Stimulated activated CD8-positive, alpha-beta memory T cell treated with anti-CD3 and anti-CD28 coated beads, Interleukin-4, amount 100 ng/mL, for 4 hours (primary cell): ENCODE measurements around the gene ARFGAP2.
"Not testable (repeated sequence)": the region's sequence is repeated elsewhere in the genome, so short reads cannot be mapped to it uniquely, and the experiment has no call there.

Source experiments
- DNase-seq, 2 donors: peaks; one replicate each; pipeline ENCODE4 v3.0.0-alpha.2; 2020; ENCODE audit warnings: low read depth in 2 of 2, low spot score in 1 of 2

Gene ARFGAP2

DNA sequence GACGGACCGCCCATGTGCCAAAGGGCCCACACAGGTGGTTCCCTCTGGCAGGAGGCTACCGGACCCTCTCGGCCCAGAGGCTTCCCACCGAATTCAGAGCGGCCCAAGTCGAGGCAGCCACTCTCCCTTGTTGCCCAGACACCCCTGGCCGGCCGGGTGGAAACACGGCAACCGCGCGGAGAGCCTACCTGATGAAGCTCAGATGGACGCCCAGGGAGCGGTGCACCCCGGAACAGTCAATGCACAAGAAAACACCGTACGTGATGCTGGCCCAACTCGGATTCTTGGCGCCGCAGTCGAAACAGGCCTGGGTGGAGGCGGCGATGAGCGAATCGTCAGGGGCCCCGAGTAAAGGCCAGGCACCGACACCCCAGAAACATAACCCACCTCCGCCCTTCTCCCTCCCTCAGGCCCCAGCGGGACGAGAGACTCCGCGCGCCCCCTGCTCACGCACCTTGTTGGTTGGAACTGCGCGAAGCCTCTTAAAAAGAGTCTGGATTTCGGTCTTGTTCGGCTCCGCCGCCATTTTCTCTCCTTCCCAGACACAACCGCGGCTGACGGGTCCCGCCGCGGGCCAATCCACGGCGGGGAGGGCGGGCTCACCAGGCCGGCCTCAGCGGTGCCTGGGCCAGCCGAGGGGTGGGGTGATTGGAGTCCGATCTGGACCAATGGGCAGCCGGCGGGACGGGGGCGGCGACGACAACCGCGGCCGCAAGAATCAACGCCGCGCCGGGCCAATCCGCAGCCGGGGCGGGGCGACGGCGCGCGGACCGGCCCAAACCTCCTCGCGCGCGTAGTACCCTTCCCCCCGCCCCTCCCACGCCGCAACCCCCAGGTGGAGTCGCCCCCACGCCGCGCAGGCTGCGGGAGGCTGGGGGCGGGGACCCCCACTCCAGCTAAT lies at the start of gene ARFGAP2:
Gene ARFGAP2 (minus strand): TSS at position 552 of the 901 bp plus-strand sequence. CDS start 26 bp downstream, at position 526.
- peak; percentile 83 to 92 for DNase-seq

DNA sequence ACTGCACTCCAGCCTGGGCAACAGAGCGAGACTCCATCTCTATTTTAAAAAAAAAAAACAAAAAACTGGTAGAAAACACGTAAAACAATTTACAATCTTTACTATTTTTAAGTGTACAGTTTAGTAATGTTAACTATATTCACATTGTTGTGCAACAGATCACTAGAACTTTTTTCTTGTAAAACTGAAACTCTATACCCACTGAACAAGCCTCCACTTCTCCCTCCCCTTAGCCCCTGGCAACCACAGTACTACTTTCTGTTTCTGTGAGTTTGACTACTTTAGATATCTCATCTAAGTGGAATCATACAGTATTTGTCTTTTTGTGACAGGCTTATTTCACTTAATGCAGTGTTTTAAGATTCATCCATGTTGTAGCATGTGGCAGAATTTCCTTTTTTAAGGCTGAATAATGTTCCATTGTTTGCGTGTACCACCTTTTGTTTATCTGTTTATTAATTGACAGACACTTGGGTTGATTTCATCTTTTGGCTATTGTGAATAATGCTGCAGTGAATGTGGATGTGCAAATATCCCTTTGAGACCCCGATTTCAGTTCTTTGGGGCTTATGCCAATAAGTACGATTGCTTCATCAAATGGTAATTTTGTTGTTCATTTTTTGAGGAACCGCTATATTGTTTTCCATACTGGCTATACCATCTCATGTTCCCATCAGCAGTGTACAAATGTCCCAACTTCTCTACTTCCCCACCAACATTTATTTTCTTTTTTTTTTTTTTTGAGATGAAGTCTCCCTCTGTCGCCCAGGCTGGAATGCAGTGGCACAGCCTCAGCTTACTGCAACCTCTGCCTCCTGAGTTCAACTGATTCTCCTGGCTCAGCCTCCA lies 49.1 kb upstream of the ARFGAP2 start:
- DNase-seq, result no peak

DNA sequence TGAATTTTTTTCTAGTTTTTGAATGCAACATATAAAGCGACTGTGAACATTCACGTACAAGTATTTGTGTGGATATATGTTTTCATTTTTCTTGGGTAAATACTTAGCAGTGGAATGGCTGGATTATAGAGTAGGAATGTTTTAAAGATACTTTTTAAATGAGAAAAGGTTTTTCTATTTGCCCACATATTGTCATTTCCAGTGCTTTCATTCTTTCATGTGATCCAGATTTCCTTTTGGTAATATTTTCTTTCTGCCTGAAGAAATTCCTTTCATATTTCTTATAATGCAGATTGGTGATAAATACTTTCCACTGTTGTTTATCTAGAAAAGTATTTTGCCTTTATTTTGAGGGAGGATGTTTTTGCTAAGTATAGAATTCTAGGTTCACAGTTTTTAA lies 46.0 kb upstream of the ARFGAP2 start:
- no peak for DNase-seq

DNA sequence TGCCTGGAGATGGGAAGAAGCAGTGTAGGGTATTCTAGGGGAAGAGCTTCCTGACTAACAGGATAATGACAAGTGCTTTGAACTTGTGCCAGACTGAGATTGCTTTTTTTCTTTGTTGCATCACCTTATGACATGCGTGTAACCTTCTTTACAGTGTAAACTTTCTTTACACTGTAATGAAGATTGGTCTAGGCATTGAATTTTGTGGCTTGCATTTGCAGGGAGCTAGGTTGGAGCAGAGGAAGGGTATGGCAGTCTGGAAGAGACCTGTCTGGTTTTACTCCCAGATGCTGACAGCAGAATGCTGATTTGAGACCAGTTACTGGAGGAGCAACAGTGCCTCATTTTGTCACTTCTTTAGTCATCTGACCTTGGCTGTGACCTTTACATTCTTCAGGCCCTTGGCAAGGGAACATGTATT lies 43.7 kb upstream of the ARFGAP2 start:
- no peak for DNase-seq

DNA sequence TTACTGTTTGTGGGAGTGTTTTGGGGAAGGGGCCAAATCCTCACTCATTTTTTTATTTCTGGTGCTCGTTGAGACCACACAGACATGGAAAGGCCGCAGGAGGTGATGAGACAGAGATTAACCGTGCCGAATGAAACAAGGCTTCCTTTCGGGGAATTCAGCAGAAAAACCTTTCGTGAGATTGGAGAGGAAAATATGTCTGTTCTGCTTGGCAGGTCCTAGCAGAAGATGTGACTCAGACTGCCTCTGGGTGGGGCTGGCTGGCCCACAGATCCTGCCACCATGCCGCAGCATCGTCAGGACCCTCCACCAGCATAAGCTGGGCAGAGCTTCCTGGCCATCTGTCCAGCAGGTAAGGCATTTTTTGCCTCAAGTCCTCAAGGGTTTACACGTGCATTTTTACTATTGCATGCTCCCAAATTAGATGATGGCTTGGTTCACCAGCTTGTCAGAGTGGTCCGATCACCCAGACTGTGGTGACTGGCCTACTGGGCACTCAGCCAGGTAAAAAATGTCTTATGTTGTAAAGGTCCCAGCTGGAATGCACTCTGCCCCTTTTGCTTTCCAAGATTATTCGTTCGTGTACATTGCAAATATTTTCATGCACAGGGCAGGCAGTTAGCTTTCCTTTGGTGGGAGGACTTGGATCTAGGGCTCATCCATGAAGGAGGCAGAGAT lies 39.6 kb upstream of the ARFGAP2 start:
- peak; percentile 37 to 55 for DNase-seq

DNA sequence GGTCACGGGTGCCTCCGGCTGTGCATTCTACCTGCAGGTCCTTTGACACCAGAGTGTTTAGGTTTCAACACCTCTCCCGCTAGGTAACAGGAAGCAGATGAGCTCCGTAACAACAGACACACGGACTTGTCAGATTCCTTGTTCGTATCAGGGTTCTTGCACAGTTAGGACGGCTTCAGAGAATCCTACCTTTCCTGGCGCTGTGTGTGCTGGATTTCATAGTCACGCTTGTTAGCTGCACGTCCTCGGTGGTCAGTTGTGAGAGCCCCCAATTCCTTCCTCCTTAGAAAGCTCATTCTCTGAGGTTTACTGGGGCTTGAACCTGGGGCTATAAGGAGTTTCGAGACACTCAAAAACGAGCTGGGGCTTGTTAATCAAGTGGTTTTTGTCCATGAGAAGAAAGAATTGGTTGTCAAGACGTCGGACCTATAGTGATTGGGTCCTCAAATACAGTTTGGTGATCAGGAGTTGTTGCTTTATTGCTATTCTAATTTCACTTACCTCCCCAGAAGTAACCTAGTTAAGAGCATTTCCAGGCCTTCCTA lies 38.8 kb upstream of the ARFGAP2 start:
- DNase-seq, result no peak

DNA sequence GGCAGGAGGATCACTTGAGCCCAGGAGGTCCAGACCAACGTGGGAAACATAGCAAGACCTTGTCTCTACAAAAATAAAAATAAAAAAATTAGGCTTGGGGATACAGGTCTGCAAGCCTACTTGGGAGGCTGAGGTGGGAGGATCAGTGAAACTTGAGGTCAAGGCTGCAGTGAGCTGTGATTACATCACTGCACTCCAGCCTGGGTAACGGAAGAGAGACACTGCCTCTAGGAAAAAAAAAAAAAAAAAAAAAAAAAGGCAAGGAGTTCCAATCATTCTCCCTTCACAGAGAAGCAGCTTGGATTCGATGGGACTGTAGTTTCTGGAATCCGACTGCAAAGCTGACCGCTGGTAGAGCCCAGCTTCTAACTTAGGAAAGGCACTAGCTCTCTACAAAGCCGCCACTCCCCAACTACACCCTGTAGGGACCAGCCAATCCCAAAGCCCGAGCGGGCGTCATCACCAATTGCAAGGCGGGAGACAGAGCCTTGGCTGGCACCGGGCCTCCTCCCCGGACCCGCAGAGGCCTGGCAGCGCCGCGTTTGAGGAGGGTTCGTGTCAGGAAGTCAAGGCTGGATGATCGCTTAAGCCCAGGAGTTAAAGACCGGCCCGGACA lies 37.4 kb upstream of the ARFGAP2 start:
- DNase-seq, result peak; percentile 67 to 68

DNA sequence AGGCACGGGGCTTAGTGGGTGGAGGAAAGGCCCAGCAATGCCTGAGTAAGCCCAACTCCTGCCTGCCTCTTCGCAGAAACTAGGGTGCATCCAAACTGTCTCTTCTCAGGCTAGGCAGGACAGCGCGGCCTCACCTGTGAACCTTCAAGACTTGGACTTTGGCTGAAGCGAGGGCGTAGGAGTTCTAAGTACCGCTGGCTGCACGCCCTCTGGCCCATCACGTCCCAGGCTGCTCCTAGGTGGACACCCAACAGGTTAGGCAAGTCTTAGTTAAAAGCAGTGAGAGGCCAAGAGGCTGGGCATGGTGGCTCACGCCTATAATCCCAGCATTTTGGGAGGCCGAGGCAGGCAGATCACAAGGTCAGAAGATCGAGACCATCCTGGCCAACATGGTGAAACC lies 36.3 kb upstream of the ARFGAP2 start:
- no peak for DNase-seq

DNA sequence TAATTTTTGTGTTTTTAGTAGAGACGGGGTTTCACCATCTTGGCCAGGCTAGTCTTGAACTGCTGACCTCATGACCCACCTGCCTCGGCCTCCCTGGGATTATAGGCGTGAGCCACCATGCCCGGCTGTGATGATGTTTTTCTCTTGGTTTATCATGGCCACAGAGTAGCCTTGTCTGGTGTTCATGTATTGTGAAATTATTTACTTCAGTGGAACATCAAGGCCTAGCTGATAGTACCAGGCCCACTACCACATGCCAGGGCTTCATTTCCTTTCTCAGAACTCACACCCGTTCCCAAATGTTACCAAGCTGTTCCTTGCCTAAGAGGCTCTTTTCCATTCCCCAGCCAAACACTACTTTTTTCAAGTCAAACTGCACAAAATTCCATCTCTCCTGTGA lies 31.9 kb upstream of the ARFGAP2 start:
- DNase-seq, result no peak

DNA sequence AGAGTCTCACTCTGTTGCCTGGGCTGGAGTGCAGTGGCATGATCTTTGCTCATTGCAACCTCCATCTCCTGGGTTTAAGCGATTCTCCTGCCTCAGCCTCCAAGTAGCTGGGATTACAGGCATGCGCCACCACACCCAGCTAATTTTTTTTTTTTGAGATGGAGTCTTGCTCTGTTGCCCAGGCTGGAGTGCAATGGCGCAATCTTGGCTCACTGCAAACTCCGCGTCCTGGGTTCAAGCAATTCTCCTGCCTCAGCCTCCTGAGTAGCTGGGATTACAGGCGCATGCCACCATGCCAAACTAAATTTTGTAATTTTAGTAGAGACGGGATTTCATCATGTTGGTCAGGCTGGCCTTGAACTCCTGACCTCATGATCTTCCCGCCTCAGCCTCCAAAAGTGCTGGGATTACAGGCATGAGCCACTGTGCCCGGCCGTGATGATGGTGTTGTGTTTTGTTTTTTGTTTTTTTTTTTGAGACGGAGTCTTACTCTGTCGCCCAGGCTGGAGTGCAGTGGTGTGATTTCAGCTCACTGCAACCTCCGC lies 31.4 kb upstream of the ARFGAP2 start:
- DNase-seq, result not testable (repeated sequence)

DNA sequence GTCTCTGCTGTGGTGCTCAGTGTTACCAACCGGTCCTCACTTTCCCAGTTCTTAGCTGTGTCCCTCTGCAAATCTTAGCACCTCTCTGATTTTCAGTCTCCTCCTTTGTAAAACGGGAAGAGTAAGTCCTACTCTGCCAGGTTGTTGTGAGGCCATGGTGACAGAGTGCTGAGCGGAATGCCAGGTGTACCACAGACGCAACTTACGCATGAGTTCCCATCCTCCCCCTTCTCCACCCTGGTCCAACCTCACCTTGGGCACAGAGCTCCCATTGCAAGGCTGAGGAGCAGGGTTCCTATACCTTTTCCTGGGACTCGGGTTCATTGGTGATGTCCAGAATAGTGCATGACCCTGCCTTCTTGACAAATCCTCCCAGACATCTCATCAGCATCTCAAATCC lies 30.8 kb upstream of the ARFGAP2 start:
- DNase-seq, result no peak

DNA sequence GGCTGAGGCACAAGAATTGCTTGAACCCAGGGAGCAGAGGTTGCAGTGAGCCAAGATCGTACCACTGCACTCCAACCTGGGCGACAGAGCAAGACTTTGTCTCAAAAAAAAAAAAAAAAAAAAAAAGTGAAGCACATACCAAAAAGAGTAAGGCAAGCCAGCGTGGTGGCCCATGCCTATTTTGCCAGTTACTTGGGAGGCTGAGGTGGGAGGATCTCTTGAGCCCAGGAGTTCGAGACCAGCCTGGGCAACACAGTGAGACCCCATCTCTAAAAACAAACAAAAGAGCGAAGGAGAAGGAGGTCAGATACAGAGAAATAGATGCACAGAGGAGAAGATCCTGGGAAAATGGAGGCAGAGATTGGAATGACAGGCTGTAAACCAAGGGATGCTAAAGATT lies 29.9 kb upstream of the ARFGAP2 start:
- not testable (repeated sequence) for DNase-seq

DNA sequence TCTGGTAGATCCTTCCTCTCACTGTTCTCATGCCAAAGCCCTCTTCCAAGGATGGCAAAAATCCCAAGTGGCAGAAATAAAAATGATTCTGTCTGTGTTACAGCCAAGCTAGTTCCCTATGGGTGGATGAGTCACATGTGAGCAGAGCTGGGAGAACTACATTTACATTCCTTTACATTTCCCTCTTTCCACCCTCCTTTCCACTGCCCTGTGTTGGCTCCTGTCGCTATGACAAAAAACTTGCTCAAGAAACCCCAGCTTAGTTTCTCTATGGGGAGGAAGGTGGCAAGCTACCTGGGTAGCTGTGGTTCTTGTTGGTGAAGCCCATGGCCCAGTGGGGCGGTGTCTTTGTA lies 27.9 kb upstream of the ARFGAP2 start:
- DNase-seq, result no peak

DNA sequence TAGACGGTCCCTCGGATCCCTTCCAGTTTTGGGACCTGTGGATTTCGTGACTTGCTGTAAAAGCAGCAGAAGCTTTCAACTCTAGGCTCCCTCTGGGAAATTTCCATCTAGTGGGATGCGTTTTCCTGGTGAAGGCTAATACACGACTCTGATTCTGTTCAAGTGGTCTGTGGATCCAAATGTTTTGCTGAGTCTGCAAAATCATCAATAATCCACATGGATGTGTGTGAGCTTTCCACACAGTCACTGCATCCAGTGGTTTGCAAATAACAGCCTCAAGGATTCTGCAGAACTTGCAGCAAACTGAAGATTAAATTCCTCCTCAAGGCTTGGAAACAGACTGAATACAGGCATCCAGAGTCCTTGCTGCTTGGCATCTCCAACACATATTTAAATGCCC lies 25.9 kb upstream of the ARFGAP2 start:
- DNase-seq, result no peak

DNA sequence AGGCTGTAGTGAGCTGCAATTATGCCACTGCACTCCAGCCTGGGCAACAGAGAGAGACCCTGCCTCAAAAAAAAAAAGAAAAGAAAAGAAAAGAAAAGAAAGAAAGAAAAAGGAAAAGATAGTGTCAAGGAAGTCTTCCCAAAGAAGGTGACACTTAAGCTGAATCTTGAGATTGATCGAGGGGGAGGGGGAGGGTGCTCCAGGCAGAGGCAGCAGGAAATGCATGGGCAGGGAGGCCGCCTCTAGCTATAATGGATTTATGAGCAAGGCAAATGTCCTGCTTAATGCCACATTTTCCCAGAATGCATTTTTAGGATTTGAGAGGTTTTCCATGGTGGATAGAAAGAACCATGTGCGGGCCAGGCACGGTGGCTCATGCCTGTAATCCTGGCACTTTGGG lies 24.3 kb upstream of the ARFGAP2 start:
- DNase-seq, result no peak

DNA sequence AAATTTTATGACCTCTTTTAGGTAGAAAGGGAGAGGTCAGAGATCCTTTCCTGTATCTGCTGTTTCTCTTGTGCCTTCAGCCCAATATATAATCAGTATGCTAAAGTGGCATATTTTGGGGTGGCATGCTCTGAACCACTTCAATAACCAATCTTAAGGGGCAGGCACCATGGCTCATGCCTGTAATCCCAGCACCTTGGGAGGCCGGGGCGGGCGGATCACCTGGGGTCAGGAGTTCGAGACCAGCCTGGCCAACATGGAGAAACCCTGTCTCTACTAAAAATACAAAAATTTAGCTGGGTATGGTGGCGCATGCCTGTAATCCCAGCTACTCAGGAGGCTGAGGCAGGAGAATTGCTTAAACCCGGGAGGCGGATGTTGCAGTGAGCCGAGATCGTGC lies 21.5 kb upstream of the ARFGAP2 start:
- not testable (repeated sequence) for DNase-seq

DNA sequence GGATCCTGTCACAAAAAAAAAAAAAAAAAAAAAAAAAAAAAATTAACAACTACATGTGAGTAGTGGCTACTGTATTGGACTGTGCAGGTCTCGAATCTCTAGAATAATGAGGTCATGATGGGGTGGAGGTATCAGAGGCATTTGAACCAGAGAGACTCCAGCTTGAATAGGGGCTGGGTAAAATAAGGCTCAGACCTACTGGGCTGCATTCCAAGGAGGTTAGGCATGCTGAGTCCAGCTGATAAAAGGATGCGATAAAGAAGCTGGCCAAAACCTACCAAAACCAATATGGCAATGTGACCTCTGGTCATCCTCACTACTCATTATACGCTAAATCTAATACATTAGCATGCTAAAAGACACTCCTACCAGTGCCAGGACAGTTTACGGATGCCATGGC lies 15.4 kb upstream of the ARFGAP2 start:
- DNase-seq, result no peak

DNA sequence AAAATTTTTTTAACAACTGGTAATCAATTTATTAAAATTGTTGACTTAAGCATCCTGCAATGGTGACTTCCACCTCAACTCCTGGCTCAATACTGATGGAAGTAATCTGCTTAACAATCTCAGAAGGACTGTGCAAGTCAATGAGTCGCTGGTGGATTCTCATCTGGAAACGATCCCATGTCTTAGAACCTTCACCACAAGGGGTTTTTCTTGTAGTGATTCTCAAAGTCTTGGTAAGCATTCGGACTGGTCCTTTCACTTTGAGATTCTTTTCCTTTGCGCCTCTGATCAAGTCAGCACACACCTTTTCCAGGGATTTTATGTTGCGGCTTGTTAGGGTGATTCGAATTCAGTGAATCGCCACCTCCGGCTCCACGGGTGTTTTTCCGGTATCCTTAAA lies 14.5 kb upstream of the ARFGAP2 start:
- DNase-seq, result not testable (repeated sequence)

DNA sequence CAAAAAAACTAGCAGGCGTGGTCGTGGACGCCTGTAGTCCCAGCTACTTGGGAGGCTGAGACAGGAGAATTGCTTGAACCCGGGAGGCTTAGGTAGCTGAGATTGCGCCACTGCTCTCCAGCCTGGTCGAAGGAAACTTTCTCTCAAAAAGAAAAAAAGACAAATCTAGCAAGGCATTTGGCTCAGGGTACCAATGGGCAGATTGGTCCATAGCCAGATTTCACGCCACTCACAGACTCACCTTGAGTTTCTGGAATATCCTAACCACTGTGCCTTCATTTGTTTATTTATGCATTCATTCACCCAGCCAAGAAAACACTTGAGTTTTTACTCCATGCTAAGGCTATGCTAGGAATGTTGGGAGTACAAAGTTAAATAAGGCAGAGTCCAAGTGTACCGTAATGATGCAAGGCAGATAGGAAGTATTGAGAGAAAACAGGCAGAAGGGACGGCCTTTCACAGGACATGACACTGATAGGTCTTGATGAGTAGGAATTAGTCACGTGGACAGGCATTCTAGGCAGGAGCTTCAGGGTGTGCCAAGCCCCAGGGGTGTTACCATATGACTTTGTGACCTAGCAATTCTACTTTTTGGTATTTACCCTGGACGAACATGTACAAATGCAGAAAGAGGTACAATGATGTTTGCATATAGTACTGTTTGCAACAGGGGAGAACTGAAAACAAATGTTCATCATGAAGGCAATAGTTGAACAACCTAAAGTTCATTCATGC lies 12.6 kb upstream of the ARFGAP2 start:
- DNase-seq, result no peak

DNA sequence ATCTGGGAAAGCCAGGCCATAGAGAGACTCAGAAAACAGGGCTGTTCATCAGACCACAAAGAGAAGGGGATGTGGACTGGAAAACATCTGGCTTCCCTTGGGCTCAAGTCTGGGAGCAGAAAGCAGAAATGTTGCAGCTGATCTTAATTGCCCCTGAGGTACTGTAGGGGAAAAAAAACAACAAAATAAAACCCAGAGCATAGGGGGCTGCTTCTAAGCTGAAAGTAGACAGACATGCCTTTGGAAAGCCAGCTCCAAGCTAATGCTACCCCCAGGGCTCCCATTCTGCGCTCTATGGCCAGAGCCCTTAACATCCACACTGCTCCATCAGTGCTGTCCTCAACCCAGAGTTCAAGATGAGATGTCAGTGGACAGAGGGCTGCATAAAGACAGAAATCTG lies 11.6 kb upstream of the ARFGAP2 start:
- no peak for DNase-seq
